GM23248 (cell line): Measurements from ENCODE around the gene TMEM178B.

Experiments used
- EZH2 ChIP-seq: fragments of 200-600 bp; sonication (generic); IDR thresholded peaks from 2 replicates; pipeline ENCODE4 v1.6.1; 2018; ENCODE audit warnings: antibody characterized with exemption, mild to moderate bottlenecking; ENCODE audit not compliant: insufficient read depth, poor library complexity, severe bottlenecking
- EZH2phosphoT487 ChIP-seq: fragments of 200-600 bp; sonication (generic); IDR thresholded peaks from 2 replicates; pipeline ENCODE4 v1.6.1; 2018; ENCODE audit warnings: antibody characterized with exemption, moderate library complexity, mild to moderate bottlenecking, low read depth; ENCODE audit not compliant: insufficient read depth

- TF ChIP-seq EZH2 (no peak), EZH2phosphoT487 (no peak)
Measured at GRCh38 chr7:141361960-141362359, 288.1 kb downstream of the TMEM178B start.
